CD1c-positive myeloid dendritic cell (primary cell): ENCODE measurements around the gene MYOF.

Source experiments
- DNase-seq: peaks from one replicate; pipeline ENCODE4 v3.0.0-alpha.2; 2016; ENCODE audit errors: extremely low spot score

The MYOF gene, protein sequence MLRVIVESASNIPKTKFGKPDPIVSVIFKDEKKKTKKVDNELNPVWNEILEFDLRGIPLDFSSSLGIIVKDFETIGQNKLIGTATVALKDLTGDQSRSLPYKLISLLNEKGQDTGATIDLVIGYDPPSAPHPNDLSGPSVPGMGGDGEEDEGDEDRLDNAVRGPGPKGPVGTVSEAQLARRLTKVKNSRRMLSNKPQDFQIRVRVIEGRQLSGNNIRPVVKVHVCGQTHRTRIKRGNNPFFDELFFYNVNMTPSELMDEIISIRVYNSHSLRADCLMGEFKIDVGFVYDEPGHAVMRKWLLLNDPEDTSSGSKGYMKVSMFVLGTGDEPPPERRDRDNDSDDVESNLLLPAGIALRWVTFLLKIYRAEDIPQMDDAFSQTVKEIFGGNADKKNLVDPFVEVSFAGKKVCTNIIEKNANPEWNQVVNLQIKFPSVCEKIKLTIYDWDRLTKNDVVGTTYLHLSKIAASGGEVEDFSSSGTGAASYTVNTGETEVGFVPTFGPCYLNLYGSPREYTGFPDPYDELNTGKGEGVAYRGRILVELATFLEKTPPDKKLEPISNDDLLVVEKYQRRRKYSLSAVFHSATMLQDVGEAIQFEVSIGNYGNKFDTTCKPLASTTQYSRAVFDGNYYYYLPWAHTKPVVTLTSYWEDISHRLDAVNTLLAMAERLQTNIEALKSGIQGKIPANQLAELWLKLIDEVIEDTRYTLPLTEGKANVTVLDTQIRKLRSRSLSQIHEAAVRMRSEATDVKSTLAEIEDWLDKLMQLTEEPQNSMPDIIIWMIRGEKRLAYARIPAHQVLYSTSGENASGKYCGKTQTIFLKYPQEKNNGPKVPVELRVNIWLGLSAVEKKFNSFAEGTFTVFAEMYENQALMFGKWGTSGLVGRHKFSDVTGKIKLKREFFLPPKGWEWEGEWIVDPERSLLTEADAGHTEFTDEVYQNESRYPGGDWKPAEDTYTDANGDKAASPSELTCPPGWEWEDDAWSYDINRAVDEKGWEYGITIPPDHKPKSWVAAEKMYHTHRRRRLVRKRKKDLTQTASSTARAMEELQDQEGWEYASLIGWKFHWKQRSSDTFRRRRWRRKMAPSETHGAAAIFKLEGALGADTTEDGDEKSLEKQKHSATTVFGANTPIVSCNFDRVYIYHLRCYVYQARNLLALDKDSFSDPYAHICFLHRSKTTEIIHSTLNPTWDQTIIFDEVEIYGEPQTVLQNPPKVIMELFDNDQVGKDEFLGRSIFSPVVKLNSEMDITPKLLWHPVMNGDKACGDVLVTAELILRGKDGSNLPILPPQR (N-terminal part only)

DNA sequence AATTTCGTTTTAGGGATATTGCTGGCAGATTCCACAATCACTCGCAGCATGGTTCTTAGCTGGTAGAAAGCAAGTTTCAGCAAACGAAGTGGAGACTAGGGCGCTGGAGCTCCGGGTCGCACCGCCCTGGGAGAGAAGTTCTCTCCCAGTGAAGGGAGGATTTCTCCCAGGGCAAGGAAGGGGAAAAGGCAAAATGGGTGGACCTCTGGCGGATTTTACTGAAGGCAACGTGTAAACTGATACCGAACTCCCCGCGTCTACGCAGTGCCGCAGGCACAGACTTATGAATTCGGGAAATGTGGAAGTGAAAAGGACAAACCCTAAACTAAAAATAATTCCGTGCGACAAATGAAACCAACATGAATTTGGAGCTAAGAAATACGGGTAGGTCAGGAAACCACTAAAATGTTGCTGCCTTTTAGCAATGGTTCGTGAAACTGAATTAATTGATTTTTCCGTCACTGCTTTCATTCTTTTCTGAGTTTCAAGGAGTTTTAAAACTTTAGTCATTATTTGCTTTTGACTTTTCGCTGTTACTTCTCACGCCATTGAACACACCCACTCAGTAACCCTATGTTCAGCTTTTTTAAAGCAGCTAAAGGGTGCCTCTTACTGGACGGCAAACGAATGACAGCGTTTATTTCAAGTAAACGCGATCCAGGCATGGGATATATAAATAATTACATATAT is at the start of gene MYOF:
MYOF (minus strand) TSS at position 190 of the 690 bp plus-strand sequence; CDS start at position 50, 140 bp downstream.
- DNase-seq, result peak; percentile 87

DNA sequence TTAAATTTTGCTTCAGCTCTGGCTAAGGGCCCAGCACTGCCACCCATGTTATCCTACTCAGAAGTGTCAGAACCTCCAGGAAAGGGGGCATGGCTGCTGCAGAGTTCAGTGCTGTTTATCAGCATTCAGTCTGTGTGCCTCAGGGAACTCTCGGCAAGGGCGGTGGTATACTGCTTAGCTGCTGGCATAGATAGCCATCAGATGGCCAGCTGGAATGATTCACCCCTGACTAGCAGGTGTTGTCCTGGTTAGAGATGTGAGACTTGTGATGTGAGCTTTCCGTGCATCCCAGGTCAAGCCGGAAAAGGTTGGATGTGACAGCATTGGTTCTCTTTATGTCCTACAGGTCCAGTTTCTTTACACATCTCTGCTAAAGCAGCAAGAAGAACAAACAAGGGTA is 36.4 kb upstream of the MYOF start:
- no peak for DNase-seq

DNA sequence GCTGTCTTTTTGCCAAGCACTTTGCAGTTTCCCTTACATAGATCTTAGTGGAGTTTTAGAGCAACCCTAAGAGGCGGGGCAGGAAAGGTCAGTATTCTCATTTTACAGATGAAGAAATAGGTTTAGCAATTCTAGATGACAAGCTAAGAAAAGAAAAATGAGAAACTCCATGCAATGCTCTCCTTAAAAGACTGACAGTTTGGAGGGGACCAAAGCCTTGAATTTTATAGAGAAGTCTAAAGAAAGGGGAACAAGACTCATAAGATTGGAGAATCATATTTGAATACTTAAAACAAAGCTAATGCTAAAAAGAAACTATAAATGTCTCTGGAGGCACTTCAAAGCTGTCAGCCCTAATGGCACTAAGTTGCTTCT is 33.9 kb upstream of the MYOF start:
- DNase-seq, result peak; percentile 60

DNA sequence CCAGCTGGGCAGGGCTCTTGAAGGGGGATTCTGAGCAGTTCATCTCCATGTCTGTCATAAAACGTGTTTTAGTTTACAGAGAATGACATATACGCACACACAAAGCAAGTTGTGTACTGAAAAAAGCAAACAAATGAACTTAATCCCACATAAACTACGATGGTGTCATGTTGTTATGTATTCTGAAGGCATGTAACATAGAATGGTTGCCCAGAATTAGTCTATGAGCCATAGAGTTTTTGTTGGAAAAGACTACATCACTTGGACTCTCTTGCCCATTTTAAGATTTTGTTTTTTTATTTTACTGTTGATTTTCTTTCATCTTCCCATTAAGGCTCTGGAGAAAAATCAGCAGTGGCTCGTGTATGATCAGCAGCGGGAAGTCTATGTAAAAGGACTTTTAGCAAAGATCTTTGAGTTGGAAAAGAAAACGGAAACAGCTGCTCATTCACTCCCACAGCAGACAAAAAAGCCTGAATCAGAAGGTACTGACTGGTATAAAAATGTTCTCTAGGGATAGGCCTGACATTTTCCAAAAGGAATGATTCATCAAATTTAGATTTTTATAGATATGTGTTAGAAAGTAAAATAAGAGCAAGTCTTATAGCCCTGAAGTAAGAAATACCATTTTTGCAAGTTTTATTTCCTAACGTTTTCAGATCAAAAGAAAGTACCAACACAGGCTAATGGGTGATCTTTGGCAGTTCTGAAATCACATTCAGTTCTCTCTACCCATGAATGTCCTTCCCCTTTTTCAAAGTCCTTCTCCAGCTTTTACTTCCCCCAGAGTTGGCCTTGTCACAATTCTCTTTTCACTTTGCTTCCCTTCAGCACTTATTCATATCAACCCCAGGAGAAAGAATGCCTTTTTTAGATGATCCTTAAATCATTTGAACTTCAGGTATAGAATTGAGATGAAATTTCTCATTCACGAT is 33.2 kb upstream of the MYOF start:
- DNase-seq, result peak; percentile 80

DNA sequence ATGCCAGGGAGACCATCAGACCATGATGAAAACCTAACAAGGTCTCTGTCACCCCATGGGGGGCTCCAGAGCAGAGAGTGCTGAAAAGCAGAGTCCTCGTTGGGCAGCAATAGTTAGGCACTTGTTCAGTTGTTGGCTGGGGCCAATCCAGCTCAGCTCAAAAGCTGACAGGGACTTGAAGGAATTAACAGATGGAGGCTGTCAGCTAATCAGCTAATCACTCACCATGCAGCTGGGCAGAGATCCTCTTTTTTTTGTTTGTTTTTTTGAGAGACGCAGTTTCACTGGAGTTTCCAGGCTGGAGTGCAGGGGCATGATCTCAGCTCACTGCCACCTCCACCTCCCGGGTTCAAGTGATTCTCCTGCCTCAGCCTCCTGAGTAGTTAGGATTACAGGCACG is 32.4 kb upstream of the MYOF start:
- DNase-seq, result peak; percentile 22

DNA sequence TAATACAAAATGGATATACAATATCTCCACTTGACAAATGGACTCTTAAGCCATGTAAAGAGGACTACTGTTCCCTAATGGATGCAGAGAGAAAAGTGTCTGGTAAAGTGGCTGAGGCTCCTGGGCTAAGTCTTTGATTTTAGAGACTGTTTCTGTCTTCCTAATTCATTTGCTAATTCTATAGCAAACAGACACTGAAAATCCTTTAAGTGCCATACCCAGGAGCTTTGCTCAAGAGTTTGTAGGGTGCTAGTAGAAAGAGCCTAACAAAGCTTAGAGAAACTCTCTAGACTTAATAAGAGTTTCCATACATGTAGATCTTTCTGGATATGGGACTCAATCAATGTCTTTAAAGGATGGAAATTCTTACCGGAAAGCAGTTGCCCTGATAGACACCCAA is 31.0 kb upstream of the MYOF start:
- no peak for DNase-seq

DNA sequence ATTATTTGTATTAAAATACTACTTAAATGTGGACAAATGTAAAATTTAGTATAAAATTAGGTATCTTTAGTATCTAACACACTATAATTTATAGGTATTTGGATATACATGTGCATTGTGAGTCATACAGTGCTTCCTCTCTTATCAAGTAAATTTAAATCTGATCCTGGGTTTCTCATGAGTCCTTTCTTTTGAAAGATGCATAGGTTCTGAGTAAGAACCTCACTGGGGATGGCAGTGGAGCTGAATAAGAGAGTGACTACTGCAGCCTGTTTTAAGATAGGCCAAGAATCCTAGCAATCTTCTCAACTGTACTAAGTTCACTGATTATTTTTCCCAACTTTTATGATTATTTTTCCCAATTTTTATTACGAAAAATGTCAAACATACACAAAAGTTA is 30.4 kb upstream of the MYOF start:
- peak; percentile 5 for DNase-seq

DNA sequence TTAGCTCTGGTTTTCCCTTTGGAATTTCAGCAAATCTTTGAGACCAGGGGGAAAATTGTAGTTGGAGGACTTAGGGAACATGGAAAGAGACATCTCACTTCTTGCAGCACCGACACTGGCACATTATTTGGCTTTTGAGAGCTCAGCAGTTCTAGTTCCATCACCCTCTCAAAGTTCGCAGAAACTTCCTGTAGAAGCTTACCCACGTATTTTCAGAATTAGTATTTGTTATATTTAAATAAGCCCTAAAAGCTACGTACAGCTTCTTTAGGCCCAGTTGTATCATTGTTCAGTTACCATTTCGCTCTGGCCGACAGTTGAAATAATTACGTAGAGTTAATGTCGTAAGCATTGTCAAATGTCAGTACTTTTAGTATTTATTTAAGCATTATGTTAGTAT is 27.7 kb upstream of the MYOF start:
- no peak for DNase-seq

DNA sequence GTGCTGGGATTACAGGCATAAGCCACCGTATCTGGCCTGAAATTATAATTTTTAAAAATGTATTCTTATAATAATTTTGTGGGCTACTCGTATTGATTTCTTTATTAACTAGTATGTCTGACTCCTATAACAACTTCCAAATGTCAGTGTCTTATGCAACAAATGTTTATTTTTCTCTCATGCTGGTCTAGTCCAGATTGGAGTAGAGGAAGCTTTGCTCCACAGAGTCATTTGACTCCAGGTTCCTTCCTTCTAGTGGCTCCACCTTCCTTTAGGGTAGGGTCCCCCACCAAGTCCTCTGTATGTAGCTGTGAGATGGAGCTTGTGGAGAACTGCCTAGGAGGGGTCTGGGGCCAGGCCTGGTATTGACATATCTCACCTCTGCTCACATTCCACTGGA is 22.9 kb upstream of the MYOF start:
- no peak for DNase-seq

DNA sequence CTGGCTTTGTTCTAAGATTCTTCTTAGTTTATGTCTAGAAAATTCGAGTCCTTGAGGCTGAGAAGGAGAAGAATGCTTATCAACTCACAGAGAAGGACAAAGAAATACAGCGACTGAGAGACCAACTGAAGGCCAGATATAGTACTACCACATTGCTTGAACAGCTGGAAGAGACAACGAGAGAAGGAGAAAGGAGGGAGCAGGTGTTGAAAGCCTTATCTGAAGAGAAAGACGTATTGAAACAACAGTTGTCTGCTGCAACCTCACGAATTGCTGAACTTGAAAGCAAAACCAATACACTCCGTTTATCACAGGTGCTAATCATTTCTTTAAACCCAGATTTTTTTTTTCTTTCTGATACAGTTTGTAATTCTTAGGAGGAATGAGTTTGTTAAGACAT is 20.9 kb upstream of the MYOF start:
- DNase-seq, result no peak

DNA sequence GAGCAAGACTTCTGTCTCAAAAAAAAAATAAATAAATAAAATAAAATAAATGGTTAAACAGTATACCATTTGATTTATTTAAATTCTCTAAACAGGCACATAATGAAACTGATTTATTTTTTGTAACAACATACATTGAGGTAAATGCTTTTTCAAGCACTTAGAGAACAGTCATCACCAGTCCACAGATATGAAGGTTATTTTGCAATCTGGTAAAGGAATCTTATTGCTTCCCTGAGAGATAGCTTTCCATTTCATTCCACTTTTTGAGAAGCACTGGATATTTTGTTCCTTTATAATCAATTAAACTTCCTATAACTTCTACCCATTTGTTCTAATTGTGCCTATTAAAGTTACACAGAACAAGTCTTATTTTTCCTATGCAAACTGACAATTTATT is 19.5 kb upstream of the MYOF start:
- no peak for DNase-seq

DNA sequence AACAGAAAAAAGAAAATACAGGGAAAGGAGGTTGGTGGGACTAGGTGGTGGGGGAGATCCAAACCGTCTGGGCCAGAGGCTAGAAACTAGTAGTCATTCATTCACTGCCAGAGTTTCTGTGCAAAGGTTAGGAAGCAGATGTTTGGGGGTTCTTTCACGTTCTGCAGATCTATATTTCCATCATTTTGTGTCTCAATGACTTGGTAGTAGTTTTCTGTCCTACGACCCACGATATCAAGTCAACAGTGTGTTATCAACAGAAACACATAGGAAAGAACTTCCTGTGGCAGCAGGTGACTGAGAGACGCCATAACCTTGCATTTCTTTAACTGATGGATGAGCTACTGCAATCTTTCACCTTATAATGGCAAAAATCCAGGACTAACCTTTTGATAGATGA is 16.0 kb upstream of the MYOF start:
- DNase-seq, result no peak

DNA sequence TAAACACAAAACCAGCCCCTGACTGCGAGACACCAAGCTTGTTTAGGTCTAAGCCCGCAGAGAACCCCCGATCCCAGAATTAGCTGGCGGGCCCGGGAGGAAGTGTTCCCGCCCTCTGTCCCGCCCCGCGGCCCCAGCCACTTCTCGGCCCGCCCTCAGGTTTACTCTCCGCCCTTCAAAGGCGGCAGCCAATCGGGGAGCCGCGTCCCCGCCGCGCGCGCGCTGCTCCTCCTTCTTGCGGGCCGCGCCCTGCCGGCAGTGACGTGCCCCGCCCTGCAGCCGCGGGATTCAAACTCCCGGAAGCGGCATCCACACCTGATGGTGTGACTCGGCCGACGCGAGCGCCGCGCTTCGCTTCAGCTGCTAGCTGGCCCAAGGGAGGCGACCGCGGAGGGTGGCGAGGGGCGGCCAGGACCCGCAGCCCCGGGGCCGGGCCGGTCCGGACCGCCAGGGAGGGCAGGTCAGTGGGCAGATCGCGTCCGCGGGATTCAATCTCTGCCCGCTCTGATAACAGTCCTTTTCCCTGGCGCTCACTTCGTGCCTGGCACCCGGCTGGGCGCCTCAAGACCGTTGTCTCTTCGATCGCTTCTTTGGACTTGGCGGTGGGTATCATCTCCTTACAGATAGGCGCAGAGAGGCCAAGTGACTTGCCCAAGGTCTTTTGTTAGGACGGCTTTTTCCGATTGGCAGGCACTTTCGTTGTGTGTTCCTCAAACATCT is 14.3 kb upstream of the MYOF start, which contains the start of gene CEP55:
CEP55 (plus strand) TSS at position 291 of the 720 bp plus-strand sequence. CDS start 3,440 bp downstream, outside the sequence.
- DNase-seq, result peak; percentile 98

DNA sequence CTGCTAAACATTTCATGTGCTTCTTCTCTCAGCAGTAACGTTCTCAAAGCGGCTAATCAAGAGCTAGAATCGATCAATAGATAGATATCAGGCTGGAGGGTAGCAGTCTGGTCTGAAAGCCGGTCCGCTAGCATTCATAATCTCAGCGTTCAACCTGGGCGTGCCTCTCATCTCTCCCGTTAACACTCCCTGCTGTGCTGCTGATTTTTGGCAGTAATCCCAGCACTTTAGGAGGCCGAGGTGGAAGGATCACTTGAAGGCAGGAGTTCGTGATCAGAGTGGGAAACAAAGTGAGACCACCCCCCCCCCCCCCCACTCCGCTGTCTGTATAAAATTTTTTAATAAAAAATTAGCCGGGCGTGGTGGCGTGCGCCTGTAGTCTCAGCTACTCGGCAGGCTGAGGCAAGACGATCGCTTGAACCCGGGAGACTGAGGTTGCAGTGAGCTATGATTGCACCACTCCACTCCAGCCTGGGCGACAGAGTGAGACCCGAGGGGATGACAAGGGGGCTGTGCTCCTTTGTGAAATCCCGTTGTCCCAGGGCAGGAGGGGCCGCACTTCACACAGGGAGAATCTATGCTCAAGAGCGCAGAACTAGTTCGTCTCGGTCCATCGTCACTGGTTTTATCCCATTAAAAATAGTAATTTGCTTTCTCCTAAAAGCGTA is 13.7 kb upstream of the MYOF start:
- DNase-seq, result peak; percentile 3

DNA sequence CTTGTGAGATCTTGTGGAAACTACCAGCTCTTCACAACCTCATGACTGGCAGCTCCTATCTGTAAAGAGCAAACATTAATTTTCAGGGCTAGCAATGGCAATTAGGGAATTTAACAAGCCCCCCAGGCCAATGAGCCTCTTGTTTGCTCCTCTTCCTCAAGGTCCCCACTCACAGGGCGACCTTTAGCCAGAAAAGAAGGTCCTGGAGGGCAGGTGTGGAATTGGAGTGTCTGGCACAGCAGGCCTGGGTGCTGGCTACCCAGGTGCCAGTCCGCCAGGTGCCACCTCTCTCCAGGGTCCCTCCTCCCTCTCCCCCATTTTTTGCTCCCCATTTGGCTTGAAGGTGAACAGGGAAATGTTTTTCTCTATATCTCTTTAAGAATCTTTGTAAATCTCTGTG is 12.4 kb upstream of the MYOF start:
- no peak for DNase-seq

DNA sequence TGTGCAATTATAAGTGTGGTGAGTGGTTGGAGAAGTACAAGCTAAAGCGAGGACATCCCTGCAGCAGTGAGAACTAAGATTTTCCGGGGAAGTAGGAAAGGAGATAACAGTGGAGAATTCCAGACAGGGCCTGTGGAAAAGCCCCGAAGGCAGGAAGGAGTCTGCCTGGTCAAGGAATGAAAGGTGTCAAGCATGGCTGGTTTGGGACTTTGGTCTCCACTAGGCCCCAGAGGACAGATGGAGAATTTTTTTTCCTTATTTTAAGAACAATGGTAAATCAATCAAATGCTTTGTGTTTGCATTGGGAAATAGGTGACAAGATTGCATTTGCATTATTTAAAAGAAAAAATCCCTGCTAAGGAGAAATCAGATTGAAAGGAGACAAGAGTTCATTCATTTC is 11.0 kb upstream of the MYOF start:
- DNase-seq, result no peak

DNA sequence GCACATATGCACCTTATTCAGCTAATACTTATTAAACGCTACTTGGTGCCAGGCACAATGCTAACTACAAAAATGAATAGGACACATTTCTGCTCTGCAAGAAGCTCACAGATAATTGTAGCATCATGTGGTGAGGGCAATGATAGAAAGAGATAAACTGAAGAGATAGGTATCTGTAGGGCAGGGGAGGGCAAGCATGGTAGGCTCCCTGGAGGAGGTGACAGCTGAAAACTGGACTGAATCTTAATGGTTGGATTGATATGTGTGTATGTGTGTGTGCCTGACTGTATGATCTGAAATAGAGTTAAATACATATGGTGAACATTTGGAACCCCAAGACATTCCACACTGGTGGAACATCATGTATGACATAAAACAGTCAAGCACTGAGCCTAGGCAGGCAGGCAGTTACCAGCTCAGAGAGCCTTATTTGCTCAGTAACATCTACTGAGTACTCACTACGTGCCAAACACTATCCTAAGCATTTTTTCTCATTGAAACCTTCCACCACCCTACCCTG is 9.5 kb upstream of the MYOF start:
- DNase-seq, result no peak

DNA sequence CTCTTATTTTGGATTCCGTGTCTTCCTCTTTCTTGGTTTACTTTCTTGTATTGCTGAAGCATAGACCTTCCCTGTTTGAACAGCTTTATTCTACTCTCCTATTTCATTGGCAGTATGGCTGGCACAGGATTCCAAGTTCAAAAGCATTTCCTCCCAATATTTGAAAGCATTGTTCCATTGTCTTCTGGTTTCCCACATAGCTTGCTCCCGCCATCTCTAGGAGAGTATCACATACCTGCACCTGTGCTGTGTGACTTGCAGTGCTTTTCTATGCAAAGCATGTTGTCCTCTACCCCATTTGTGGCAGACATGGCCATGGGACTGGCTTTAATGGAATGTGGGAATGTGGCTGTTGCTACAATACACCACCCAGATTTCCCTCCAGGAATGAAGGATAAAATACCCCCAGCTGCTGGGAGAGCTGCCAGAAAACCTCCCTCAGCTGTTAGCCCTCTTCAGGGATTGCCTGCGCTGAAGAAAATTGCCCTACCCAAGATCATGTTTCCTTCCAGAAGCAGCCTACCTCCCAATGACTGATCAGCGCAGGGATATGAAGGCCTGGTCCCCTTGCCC is 6.9 kb upstream of the MYOF start:
- DNase-seq, result no peak
